GM19238 (cell line): Measurements from ENCODE around the gene ABCA13.

ENCODE experiments used
- DNase-seq: peaks from one replicate; pipeline ENCODE4 v3.0.0; 2011; ENCODE audit warnings: low spot score; ENCODE audit not compliant: insufficient read length

Gene ABCA13

DNA sequence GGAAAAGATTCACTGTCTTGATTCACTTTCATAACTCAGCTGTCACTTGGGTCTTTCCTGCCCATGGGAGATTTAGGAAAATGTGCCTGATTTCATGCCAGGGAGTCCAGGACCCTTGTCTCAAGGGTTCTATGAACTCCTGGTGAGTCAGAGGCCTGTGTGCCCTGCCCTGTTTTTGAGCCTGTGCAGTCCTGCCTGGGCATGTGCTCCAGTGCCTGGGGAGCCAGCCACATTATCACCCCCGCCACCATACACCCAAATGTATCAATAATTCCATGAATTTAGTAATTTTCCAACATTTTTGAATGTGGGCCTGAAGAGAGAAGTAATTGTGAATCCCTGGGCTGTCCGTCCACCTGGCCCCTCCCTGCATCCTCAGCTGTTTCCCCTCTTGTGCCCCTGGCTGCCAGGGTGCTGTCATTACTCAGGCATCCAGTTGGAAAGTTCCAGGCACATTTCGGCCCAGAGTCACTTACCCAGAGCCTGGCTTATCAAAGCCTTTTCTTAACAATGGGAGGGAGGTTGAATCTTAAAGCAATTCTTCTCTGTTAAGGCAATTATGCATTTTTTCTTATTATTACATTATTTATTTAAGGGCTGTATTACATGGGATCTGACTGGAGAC is 465.2 kb downstream of the ABCA13 start:
- DNase-seq = no peak

DNA sequence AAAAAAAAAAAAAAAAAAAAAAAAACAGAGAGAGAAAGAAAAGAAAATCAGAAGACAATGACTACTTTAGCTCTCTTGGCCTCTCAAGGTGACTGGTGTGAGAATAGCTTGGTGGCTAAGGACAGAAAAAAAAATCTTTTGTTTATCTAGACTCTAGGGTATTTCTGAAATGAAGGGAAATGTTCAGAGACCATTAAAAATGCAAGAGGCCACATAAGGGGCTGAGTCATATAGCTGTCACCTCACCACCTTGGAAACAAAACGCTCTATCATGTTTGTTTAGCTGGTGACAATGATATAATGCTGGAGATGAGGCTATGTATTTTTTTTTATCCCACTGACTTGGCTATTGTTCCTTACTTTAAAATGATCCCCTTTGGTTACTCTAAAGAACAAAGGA is 466.1 kb downstream of the ABCA13 start:
- no peak for DNase-seq

DNA sequence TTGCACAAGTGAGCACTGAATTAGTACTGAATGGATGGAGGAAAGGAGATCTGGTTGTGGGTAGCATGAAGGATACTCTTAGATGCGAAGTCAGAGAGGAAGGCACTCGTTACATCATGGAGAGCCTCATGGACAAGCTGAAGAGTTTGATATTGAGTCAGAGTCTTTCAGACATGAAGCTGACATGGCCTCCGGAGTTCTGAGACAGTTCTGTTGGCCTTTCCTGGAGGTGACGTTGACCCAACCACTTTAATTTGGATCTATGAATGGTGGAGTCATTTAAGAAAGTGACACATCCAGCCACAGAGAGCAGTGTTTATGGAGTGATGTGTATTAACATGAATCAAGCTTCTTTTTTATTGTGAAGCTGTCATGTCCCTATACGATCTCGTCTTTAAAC is 466.8 kb downstream of the ABCA13 start:
- no peak for DNase-seq

DNA sequence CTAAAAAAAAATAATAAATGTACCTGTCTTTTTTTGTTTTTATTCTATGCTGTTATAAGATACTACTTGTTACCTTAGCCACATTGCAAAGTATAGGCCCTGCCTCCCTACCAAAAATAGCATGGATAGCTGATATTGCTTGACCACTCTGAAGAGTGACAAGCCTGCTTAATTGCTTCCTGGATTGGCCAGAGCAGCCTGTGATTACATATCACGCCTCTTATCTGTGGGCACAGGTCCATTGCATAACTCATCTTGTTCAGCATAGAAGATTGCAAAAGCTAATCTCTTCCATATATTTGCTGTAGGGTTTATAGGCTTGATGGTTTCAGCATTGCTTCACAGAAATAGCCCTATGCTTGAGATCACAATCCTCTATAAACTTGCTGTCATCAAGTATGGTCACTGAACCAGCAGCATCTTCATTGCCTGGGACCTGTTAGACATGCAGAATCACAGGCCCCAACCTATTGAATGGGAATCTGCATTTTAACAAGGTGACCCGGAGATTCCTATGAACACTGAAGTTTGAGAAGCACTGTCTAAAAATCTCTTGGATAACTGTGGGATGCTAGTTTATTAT is 472.3 kb downstream of the ABCA13 start:
- DNase-seq = no peak

DNA sequence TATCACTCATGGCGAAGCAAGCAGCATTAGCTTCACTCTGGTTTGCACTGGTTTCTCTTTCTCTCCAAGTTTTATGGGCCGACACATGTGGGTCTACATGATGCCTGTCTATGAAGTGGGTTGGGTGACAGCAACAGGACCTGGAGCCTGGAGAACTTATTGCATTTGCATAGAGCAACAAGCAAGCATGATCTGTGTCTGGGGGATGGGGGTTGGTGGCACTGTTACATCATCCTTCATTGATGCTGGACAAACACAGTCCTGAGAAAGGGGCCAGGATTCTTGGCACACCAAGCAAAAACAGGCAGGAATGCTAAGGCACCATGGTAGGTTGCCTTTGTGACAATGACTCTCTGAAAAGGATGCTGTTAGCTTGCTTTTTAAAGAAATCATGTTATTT is 486.9 kb downstream of the ABCA13 start:
- DNase-seq = no peak

DNA sequence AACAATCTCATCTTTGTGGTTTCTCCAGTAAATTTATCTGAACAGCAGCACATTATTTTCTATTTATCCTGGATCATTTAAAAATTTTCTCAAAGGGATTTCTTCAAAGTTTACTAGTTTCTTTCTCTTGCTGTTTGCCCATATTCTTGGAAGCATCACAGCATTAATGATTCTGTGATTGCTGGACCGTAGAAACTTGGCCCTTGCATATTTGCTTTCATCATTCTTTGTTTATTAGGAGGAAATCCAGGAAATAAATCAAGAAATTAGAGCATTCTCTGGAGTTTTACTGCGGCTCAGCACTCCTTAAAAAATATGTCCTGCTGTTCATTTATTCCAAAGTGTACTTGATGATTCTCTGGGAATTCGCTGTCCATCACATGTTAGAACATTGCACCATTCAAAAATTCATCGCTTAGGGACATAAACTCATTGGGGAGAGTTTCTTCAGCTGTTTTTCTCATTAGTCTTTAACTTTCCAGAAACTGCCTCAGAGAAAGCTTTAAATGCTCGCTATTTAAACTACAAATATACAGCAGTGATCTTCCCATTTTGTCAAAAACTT is 489.1 kb downstream of the ABCA13 start:
- no peak for DNase-seq

DNA sequence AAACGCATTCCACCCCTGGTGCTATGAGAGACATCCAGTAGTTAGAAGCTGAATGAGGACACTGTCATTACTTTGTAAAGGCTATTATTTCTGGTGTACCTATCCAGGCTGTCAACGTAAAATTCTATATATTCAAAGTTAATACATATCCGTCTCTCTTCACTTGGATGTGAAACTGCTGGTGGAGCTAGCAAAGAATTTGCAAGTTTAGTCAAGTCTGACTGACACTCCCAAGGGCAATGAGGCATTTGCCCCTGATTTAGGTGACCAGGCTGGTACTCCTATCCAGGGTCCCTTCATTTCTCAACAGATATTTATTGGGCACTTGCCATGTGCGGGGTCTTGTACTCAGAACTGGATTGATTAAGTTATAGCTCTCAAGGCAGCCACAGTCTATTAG is 493.0 kb downstream of the ABCA13 start:
- no peak for DNase-seq

DNA sequence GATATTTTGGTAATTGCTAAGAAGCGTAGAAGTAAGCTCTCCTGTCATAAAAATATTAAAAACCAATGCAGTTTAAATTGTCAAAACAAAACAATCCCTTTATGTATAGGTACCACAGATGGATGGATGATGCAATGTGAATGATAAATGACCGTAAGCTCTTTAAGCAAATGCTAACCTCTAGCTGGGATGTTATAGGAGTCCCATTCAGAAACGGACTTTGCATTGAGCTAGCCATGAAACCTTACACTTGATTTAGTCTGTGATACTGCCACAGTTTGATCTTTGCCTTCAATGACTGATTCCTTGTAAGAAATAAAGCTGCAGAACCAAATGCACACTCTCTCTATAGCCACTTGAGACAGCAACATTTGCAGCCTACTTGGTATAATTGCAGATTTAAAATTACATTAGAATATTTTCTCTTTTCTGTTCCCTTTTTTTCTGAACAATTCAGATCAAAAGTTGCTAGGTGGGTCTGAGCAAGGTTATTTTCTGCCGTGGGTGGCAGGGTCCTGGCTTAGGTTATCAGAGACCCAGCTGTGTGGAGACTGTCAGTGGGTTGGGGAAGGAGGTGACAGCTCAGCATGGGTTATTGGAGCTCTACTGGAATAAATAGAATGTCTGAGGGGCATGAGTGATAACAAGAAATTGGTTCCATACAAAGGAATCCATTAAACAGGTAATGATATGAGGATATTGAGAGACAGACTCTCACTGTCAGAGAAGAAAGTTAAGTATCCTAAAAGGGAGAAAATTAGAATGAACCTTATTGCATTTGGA is 494.3 kb downstream of the ABCA13 start:
- no peak for DNase-seq

DNA sequence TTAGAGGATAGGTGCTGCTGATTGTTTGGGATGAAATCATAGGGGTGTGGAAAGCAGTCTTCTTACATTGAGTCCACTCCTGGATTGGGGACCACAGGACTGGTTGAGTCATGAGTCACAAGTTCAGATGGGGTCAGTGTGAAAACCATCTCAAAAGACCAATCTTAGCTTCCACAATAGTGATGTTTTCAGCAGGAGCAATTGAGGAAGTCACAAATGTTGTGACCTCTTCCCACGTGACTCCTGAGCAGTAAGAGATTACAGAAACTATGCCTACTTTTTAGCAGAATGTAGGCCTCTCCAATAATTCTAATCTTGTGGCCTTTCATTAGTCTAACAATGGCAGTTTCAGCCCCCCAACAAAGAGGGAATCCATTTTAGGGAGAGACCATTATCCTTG is 496.1 kb downstream of the ABCA13 start:
- DNase-seq = no peak

DNA sequence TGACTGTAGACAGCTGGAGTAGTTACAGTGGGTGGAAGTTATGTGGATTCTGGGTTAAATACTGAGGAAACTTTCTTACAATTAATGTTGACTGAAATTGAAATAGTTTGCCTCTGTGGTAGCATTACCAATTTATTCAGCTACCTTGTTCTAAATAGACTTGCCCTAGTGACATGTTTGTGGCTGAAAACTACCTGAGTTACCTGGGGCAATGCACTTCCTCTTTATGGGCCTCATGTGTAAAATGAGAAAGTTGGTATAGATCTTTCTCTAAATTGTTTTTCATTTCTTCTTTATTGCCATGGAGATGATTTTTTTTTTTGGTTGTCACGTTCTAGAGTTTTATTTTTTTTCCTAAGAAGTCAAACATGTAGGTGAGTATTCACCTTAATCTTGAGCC is 500.4 kb downstream of the ABCA13 start:
- no peak for DNase-seq

DNA sequence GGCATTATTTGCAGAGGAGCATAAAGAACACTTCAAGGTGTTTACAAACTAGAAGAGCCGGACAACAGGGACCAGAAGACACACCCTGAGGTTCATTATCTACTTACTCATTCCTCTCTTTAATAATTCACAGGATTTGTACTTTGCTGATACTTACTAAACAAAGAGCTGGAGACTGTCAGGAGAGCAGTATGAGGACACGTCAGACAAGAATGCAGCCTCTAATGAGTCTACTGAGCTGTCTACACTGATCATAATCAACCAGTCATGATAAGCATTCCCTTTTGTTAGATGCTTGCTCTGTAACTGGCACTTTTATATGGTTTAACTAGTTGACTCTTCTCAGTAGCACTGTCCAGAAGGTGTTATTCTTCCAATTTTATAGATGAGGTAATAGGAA is 509.7 kb downstream of the ABCA13 start:
- DNase-seq = no peak

DNA sequence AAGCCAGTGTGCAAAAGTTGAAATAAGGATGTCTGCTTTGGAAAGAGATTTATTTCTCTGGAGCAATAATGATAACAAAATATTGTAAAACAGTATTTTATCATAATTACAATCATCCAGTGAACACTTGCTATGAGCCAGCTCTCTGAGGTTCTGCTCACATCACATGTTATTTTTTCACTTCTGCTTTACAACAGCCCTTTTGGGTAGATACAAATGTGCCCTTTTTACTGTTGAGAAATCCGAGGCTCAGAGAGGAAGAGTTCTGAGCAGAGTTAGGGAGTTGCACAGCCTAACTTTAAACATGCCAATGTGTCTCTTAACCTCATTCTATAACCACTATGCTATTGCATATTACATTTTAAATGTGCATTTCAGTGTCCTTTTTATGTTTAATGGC is 520.5 kb downstream of the ABCA13 start:
- no peak for DNase-seq
